GM12878 (cell line): Measurements from ENCODE around the gene NXPE4. TPM values are rescaled to one million over a fixed set of nuclear protein-coding genes. Genes with fewer than 3 reads are reported as not detected.

Experiments
- CHD2 ChIP-seq: IDR thresholded peaks from 2 replicates; pipeline ENCODE4 v1.6.1; 2011; ENCODE audit warnings: low read depth, low read length, improper control_type of control experiment, borderline replicate concordance
- EED ChIP-seq: sonication (generic); IDR thresholded peaks from 2 replicates; pipeline ENCODE4 v1.6.1; 2016; ENCODE audit warnings: antibody characterized with exemption, low read depth
- MEF2B ChIP-seq: fragments of 450-650 bp; IDR thresholded peaks from 2 replicates; pipeline ENCODE4 v1.6.1; 2018; ENCODE audit warnings: mild to moderate bottlenecking, moderate library complexity; ENCODE audit not compliant: partially characterized antibody, poor library complexity, severe bottlenecking
- PAX5 ChIP-seq: IDR thresholded peaks from 2 replicates; pipeline ENCODE4 v1.6.1; 2011; ENCODE audit warnings: low read depth, low read length, borderline replicate concordance
- POLR2AphosphoS2 ChIP-seq: IDR thresholded peaks from 2 replicates; pipeline ENCODE4 v1.6.1; 2011; ENCODE audit warnings: low read depth, mild to moderate bottlenecking, low read length, improper control_type of control experiment, moderate library complexity
- POU2F2 ChIP-seq: IDR thresholded peaks from 3 replicates; pipeline ENCODE4 v1.6.1; 2011; ENCODE audit warnings: low read depth, mild to moderate bottlenecking, low read length, borderline replicate concordance
- RCOR1 ChIP-seq: conservative IDR thresholded peaks from 2 replicates; pipeline ENCODE4 v1.6.1; 2012; ENCODE audit warnings: low read depth, low read length, improper control_type of control experiment
- SPI1 ChIP-seq: IDR thresholded peaks from 2 replicates; pipeline ENCODE4 v1.6.1; 2011; ENCODE audit warnings: low read depth, mild to moderate bottlenecking, low read length, moderate library complexity, borderline replicate concordance; ENCODE audit not compliant: insufficient read depth
- SUZ12 ChIP-seq: fragments of 200-600 bp; sonication (generic); IDR thresholded peaks from one replicate; pipeline ENCODE4 v1.6.1; 2018; ENCODE audit warnings: antibody characterized with exemption, mild to moderate bottlenecking; ENCODE audit not compliant: unreplicated experiment
- TBL1XR1 ChIP-seq: IDR thresholded peaks from 2 replicates; pipeline ENCODE4 v1.6.1; 2012; ENCODE audit warnings: low read depth, low read length, improper control_type of control experiment
- TCF12 ChIP-seq: IDR thresholded peaks from 2 replicates; pipeline ENCODE4 v1.6.1; 2011; ENCODE audit warnings: low read depth, mild to moderate bottlenecking, low read length
- WRNIP1 ChIP-seq: IDR thresholded peaks from 2 replicates; pipeline ENCODE4 v1.6.1; 2011; ENCODE audit warnings: low read depth, low read length, improper control_type of control experiment, borderline replicate concordance
- YBX1 ChIP-seq: fragments of 450-650 bp; IDR thresholded peaks from 2 replicates; pipeline ENCODE4 v1.6.1; 2016; ENCODE audit warnings: antibody characterized with exemption
- ZNF24 ChIP-seq: fragments of 450-650 bp; IDR thresholded peaks from 2 replicates; pipeline ENCODE4 v1.6.1; 2017; ENCODE audit warnings: antibody characterized with exemption, mild to moderate bottlenecking
- polyA plus RNA-seq, 11 experiments: library from polyadenylated mRNA; depleted of rRNA in 4 of 11; unstranded in 6 of 11; stranded (reverse) in 5 of 11; fragments of >200 nt; fragmentation: Nextera tagmentation in 4 of 11; fragmentation: Illumina TruSeq in 1 of 11; extraction: Ambion mirVana in 4 of 11; extraction: Trizol in 1 of 11; gene quantifications; 1 replicate in 1 of 11; 2 replicates in 10 of 11; pipeline versions ENCODE4 v1.2.1 to v1.2.3, GENCODE V29; 2011 to 2016; ENCODE audit warnings: inconsistent platforms in 2 of 11, missing spikeins in 2 of 11, low read depth in 1 of 11
- total RNA-seq, 4 experiments: library from RNA; depleted of rRNA in 3 of 4; stranded (reverse); fragments of >200 nt in 3 of 4; fragmentation: Illumina TruSeq in 1 of 4; extraction: Trizol in 1 of 4; gene quantifications; 2 replicates each; pipeline versions ENCODE4 v1.2.1 to v1.2.3, GENCODE V29; 2013 to 2021
- TF ChIP-seq, protein P1 (sequence below): IDR thresholded peaks from 2 replicates; pipeline ENCODE4 v1.6.1; 2012; ENCODE audit warnings: low read depth, low read length, improper control_type of control experiment
- TF ChIP-seq, protein P2 (sequence below): fragments of 450-650 bp; IDR thresholded peaks from 2 replicates; pipeline ENCODE4 v1.6.1; 2018; ENCODE audit warnings: borderline replicate concordance, mild to moderate bottlenecking; ENCODE audit not compliant: partially characterized antibody
- TF ChIP-seq, protein P3 (sequence below): fragments of 450-650 bp; formaldehyde crosslinking; IDR thresholded peaks from 2 replicates; pipeline ENCODE4 v1.4.0; 2020; ENCODE audit warnings: mild to moderate bottlenecking, moderate library complexity
- TF ChIP-seq, protein P4 (sequence below): fragments of 450-650 bp; IDR thresholded peaks from 2 replicates; pipeline ENCODE4 v1.6.1; 2014; ENCODE audit warnings: mild to moderate bottlenecking
- TF ChIP-seq, protein P5 (sequence below): fragments of 450-650 bp; formaldehyde crosslinking; IDR thresholded peaks from 2 replicates; pipeline ENCODE4 v1.4.0; 2022; ENCODE audit warnings: mild to moderate bottlenecking, moderate library complexity

The NXPE4 gene
- total and polyA plus RNA-seq, 10 of the 15 experiments (the other 5 are each of a cell fraction or from before 2014, with no cell fraction given) = not detected

DNA sequence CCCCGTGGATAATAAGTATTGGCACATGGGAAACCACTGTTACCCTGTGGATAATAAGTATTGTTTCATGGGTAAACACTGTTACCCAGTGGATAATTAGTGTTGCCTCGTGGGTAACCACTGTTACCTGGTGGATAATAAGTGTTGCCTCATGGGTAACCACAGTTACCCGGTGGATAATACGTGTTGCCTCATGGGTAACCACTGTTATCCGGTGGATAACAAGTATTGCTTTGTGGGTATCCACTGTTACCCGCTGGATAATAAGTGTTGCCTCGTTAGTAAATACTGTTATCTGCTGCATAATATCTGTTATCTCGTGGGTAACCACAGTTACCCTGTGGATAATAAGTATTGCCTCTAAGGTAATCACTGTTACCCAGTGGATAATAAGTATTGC, 25.5 kb upstream of the NXPE4 start (continued):
- TF ChIP-seq, protein P1, sequence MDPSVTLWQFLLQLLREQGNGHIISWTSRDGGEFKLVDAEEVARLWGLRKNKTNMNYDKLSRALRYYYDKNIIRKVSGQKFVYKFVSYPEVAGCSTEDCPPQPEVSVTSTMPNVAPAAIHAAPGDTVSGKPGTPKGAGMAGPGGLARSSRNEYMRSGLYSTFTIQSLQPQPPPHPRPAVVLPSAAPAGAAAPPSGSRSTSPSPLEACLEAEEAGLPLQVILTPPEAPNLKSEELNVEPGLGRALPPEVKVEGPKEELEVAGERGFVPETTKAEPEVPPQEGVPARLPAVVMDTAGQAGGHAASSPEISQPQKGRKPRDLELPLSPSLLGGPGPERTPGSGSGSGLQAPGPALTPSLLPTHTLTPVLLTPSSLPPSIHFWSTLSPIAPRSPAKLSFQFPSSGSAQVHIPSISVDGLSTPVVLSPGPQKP = no peak
- TF ChIP-seq YBX1 (no peak), TCF12 (no peak), WRNIP1 (no peak), SPI1 (no peak), RCOR1 (no peak), TBL1XR1 (no peak), POLR2AphosphoS2 (no peak), PAX5 (peak; percentile 33; the same call in 1 of the 2 replicates), POU2F2 (peak; percentile 60; the same call in 2 of the 3 replicates), CHD2 (no peak), EED (no peak), MEF2B (no peak), SUZ12 (no peak), ZNF24 (peak; percentile 98)
- TF ChIP-seq, protein P2, sequence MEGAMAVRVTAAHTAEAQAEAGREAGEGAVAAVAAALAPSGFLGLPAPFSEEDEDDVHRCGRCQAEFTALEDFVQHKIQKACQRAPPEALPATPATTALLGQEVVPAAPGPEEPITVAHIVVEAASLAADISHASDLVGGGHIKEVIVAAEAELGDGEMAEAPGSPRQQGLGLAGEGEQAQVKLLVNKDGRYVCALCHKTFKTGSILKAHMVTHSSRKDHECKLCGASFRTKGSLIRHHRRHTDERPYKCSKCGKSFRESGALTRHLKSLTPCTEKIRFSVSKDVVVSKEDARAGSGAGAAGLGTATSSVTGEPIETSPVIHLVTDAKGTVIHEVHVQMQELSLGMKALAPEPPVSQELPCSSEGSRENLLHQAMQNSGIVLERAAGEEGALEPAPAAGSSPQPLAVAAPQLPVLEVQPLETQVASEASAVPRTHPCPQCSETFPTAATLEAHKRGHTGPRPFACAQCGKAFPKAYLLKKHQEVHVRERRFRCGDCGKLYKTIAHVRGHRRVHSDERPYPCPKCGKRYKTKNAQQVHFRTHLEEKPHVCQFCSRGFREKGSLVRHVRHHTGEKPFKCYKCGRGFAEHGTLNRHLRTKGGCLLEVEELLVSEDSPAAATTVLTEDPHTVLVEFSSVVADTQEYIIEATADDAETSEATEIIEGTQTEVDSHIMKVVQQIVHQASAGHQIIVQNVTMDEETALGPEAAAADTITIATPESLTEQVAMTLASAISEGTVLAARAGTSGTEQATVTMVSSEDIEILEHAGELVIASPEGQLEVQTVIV = no peak
- TF ChIP-seq, protein P3, sequence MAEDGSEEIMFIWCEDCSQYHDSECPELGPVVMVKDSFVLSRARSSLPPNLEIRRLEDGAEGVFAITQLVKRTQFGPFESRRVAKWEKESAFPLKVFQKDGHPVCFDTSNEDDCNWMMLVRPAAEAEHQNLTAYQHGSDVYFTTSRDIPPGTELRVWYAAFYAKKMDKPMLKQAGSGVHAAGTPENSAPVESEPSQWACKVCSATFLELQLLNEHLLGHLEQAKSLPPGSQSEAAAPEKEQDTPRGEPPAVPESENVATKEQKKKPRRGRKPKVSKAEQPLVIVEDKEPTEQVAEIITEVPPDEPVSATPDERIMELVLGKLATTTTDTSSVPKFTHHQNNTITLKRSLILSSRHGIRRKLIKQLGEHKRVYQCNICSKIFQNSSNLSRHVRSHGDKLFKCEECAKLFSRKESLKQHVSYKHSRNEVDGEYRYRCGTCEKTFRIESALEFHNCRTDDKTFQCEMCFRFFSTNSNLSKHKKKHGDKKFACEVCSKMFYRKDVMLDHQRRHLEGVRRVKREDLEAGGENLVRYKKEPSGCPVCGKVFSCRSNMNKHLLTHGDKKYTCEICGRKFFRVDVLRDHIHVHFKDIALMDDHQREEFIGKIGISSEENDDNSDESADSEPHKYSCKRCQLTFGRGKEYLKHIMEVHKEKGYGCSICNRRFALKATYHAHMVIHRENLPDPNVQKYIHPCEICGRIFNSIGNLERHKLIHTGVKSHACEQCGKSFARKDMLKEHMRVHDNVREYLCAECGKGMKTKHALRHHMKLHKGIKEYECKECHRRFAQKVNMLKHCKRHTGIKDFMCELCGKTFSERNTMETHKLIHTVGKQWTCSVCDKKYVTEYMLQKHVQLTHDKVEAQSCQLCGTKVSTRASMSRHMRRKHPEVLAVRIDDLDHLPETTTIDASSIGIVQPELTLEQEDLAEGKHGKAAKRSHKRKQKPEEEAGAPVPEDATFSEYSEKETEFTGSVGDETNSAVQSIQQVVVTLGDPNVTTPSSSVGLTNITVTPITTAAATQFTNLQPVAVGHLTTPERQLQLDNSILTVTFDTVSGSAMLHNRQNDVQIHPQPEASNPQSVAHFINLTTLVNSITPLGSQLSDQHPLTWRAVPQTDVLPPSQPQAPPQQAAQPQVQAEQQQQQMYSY = peak; percentile 59; the same call in 1 of the 2 replicates
- TF ChIP-seq, protein P4, sequence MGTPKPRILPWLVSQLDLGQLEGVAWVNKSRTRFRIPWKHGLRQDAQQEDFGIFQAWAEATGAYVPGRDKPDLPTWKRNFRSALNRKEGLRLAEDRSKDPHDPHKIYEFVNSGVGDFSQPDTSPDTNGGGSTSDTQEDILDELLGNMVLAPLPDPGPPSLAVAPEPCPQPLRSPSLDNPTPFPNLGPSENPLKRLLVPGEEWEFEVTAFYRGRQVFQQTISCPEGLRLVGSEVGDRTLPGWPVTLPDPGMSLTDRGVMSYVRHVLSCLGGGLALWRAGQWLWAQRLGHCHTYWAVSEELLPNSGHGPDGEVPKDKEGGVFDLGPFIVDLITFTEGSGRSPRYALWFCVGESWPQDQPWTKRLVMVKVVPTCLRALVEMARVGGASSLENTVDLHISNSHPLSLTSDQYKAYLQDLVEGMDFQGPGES = no peak
- TF ChIP-seq, protein P5, sequence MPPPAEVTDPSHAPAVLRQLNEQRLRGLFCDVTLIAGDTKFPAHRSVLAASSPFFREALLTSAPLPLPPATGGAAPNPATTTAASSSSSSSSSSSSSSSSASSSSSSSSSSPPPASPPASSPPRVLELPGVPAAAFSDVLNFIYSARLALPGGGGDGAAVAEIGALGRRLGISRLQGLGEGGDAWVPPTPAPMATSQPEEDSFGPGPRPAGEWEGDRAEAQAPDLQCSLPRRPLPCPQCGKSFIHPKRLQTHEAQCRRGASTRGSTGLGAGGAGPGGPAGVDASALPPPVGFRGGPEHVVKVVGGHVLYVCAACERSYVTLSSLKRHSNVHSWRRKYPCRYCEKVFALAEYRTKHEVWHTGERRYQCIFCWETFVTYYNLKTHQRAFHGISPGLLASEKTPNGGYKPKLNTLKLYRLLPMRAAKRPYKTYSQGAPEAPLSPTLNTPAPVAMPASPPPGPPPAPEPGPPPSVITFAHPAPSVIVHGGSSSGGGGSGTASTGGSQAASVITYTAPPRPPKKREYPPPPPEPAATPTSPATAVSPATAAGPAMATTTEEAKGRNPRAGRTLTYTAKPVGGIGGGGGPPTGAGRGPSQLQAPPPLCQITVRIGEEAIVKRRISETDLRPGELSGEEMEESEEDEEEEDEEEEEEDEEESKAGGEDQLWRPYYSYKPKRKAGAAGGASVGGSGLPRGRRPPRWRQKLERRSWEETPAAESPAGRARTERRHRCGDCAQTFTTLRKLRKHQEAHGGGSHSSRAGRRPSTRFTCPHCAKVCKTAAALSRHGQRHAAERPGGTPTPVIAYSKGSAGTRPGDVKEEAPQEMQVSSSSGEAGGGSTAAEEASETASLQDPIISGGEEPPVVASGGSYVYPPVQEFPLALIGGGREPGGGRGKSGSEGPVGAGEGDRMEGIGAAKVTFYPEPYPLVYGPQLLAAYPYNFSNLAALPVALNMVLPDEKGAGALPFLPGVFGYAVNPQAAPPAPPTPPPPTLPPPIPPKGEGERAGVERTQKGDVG (CRISPR knock-in tag) = peak; percentile 70; the same call in 1 of the 2 replicates
